Measurements from ENCODE around the gene FAM89B.

Gene FAM89B

GRCh38 chr11:65554842-65555430 is 17.4 kb upstream of the FAM89B start:
- DNase-seq (ENCODE audit: low spot score), result no peak
- Histone ChIP-seq H3K4me3 (no peak overlapping the region), H3K27ac (peak overlapping the region; percentile 97 to 99)
- no peak for TF ChIP-seq CTCF (IDR thresholded peaks at IDR 0.05)

- Histone ChIP-seq H3K4me3 (peak overlapping the region; percentile 82), H3K27ac (peak overlapping the region; percentile 97 to 99)
- TF ChIP-seq CTCF (IDR thresholded peaks at IDR 0.05), result no peak
- peak; percentile 87 for DNase-seq (ENCODE audit: low spot score)
Observed at GRCh38 chr11:65555693-65556231, 16.6 kb upstream of the FAM89B start.

GRCh38 chr11:65556470-65557279 is 15.7 kb upstream of the FAM89B start:
- H3K27ac ChIP-seq, result peak overlapping the region; percentile 97 to 99
- no peak for TF ChIP-seq CTCF (IDR thresholded peaks at IDR 0.05)
- peak overlapping the region; percentile 82 for H3K4me3 ChIP-seq
- DNase-seq (ENCODE audit: low spot score), result peak; percentile 74

GRCh38 chr11:65557280-65558001 is 14.9 kb upstream of the FAM89B start:
- DNase-seq (ENCODE audit: low spot score), result peak; percentile 78
- Histone ChIP-seq H3K4me3 (peak overlapping the region; percentile 82), H3K27ac (peak overlapping the region; percentile 97 to 99)
- no peak for TF ChIP-seq CTCF (IDR thresholded peaks at IDR 0.05)

GRCh38 chr11:65558002-65558929 is 14.1 kb upstream of the FAM89B start, which contains the start of gene LTBP3:
LTBP3 (minus strand) TSS chr11:65558359; CDS start chr11:65557959, 400 bp downstream.
- Histone ChIP-seq H3K4me3 (peak within 1 kb of the TSS; percentile 82), H3K27ac (peak within 1 kb of the TSS; percentile 97 to 99)
- no peak for TF ChIP-seq CTCF (IDR thresholded peaks at IDR 0.05)
- DNase-seq (ENCODE audit: low spot score), result peak; percentile 93

- DNase-seq (ENCODE audit: low spot score), result peak; percentile 90
- H3K27ac ChIP-seq, result peak overlapping the region; percentile 97 to 99
- no peak for TF ChIP-seq CTCF (IDR thresholded peaks at IDR 0.05)
- peak overlapping the region; percentile 82 for H3K4me3 ChIP-seq
Observed at GRCh38 chr11:65558930-65559509, 13.3 kb upstream of the FAM89B start.

Measured in coronary artery (tissue), 2 donors.